Upper lobe of left lung (tissue), 4 donors: ENCODE measurements around the gene ARHGEF1.

Source experiments
- EP300 ChIP-seq, 4 donors: sonication (generic); formaldehyde crosslinking; IDR thresholded peaks; one replicate each; pipeline ENCODE4 v1.5.1; 2017; ENCODE audit warnings: antibody characterized with exemption in 4 of 4, control low read depth in 2 of 4
- POLR2AphosphoS5 ChIP-seq, 2 donors: sonication (generic); formaldehyde crosslinking; IDR thresholded peaks; one replicate each; pipeline ENCODE4 v1.5.1; 2017; ENCODE audit warnings: antibody characterized with exemption in 2 of 2
- TF ChIP-seq, protein P1 (sequence below), 6 experiments: fragments of 450-650 bp in 4 of 6; fragments of 200-600 bp in 2 of 6; sonication (generic) in 2 of 6; IDR thresholded peaks; one replicate each; pipeline ENCODE4 v1.5.1; 2016 to 2019; ENCODE audit warnings: antibody characterized with exemption in 6 of 6

DNA sequence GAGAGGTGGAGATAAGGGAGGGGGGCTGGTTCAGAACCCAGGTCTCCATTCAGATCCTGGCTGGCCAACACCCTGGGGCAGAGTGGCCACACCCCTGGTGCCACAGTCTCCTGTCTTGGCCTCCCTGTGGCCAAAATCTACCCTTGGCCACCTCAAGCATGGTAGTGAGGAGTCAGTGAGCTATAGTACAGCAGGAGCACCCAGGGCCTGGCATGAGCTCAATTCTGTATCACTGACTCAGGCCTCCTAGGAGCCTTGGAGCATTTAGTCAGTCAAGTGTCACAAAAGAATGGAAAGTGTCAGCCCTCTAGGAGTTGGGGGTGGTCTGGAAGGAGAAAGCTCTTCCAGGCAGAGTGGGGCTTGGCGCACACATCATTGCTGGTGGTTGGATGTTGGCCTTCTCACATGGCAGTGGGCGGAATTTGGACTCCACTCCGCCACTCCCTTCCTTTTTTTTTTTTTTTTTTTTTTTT is 12.5 kb upstream of the ARHGEF1 start:
- TF ChIP-seq POLR2AphosphoS5 (IDR thresholded peaks at IDR 0.05), result peak in 1 of 2 donors; percentile 16
- TF ChIP-seq, protein P1, sequence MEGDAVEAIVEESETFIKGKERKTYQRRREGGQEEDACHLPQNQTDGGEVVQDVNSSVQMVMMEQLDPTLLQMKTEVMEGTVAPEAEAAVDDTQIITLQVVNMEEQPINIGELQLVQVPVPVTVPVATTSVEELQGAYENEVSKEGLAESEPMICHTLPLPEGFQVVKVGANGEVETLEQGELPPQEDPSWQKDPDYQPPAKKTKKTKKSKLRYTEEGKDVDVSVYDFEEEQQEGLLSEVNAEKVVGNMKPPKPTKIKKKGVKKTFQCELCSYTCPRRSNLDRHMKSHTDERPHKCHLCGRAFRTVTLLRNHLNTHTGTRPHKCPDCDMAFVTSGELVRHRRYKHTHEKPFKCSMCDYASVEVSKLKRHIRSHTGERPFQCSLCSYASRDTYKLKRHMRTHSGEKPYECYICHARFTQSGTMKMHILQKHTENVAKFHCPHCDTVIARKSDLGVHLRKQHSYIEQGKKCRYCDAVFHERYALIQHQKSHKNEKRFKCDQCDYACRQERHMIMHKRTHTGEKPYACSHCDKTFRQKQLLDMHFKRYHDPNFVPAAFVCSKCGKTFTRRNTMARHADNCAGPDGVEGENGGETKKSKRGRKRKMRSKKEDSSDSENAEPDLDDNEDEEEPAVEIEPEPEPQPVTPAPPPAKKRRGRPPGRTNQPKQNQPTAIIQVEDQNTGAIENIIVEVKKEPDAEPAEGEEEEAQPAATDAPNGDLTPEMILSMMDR (IDR thresholded peaks at IDR 0.05), result no peak
- no peak for TF ChIP-seq EP300 (IDR thresholded peaks at IDR 0.05)
